ENCODE results near the gene ARHGAP1.
"Not testable (repeated sequence)": the region's sequence is repeated elsewhere in the genome, so short reads cannot be mapped to it uniquely, and the experiment has no call there.

Gene ARHGAP1

DNA sequence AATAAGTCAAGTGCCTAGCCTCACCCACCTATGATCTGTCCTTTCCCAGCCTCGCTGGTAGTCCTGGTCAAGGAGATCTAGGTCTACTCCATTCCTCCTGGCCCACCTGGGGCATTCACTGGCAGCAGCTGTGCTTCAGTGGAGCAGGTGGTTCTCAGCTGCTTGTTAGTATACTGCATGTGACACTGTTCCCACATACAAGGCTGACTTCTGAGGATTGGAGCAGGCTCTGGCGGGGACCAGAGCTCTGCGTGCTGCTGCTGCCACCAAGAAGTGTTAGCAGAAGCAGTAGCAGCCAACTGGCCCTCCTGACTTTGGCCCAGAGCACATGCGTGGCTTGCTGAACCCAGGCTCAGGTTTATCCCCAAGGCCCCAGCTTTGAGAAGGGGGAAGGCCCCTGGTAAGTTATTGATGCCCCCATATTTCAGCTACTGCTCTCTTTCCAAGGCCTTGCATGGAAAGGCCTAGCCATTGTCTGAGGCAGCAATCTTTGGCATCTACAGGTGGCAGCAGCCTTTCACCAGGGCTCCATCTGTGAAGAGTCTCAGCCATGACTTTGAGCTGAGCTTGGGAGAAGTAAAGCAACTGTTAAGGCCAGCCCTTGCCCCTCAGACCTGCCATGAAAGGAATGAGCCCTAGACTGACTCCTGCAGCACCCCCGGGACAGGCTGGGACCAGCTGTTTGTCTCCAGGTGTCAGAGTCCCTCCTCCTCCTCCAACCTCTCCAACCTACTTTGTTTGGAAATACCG, 26.5 kb downstream of the ARHGAP1 start:
- no peak for DNase-seq (ENCODE audit: low read depth)

DNA sequence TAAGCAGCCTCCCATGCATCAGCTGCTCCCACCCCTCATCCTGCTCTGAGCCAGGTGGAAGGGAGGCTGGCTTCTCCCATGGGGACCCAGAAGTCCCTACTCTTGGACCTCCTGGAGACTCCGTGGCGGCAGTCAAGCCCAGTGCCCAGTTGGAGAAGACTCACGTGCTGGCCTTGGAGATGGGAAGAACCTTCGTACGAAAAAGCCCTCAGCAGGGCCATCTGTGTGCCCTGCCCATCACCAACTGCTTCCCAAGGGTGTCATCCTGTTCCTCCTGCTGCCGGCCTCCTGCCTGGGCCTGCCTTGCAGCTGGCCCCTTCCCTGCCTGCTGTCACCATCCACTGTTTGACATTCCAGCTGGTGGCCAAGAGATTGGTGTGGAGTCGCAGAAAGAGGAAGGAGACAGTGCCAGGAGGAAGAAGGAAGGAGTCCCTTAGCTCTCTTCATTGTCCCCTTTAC, 28.0 kb downstream of the ARHGAP1 start:
- no peak for DNase-seq (ENCODE audit: low read depth)

DNA sequence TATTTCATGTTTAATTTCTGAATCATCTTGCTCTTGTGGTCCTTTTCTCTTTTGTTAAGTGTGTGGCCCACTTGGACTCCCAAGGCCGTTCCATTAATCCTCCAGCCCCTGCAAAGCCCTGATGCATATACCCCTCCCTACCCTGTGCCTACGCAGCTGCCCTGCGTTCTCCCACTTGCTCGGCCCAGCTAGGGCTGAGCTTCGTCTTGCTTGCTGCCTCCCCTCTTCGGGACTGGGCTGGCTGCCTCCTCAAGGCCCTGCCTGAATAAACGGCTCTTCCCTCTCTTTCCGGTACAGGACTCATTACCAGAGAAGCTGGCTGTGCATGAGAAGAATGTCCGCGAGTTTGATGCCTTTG, 28.5 kb downstream of the ARHGAP1 start:
- no peak for DNase-seq (ENCODE audit: low read depth)

DNA sequence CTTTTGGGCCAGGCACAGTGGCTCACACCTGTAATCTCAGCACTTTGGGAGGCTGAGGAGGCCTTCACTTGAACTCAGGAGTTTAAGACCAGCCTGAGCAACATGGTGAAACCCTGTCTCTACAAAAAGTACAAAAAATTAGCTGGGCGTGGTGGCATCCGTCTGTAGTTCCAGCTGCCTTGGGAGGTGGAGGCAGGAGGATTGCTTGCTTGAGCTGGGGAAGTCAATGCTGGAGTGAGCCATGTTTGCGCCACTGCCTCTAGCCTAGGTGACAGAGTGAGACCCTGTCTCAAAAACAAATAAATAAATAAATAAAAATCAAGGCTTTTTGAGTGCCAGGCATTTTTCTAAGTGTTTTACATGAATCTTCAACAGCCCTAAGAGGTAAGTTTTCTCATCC, 29.9 kb downstream of the ARHGAP1 start:
- not testable (repeated sequence) for DNase-seq (ENCODE audit: low read depth)

DNA sequence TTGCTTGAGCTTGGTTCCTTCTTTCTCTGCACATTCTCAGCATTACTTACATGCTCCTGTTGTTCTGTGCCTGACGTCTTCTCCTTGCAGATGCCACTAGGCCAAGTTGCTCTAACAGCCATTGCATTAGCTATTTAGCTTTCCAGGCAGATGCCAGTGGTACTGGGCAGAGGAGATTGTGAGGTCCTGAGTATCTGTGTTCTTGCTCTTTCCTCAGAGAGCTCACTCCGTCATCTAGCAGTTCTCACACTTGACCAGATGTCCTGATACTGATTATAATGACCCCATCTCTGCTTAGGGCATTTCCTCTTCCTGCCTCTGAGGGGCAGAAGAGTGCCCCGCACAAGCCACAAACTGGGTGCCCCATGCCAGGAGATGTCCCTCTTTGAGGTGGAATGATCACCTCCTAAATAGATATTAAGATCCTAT, 30.7 kb downstream of the ARHGAP1 start:
- no peak for DNase-seq (ENCODE audit: low read depth)

DNA sequence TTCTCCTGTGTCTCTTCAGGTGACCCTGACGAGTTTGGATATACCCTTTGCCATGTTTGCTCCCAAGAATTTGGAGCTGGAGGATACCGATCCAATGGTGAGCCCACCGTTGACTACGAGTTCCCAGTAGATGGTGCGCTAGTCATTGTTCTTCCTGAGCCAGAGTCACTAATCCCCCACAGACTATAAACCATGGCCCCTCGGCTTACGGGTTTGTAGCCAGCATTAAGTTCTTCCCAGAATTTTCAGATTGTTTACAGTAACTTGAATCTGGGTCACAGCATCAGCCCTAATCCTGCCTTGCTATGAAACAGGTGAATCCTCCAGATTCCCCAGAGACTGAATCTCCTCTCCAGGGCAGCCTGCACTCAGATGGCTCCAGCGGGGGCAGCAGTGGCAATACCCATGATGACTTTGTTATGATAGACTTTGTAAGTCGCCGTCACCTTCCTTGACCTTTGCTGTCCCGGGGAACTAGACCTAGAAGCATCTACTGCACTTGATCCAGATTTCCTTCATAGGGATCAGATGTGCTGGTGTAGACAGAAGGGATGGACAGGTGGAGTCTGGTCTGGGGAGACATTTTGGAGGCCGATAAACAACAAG, 31.8 kb downstream of the ARHGAP1 start:
- DNase-seq (ENCODE audit: low read depth), result no peak

DNA sequence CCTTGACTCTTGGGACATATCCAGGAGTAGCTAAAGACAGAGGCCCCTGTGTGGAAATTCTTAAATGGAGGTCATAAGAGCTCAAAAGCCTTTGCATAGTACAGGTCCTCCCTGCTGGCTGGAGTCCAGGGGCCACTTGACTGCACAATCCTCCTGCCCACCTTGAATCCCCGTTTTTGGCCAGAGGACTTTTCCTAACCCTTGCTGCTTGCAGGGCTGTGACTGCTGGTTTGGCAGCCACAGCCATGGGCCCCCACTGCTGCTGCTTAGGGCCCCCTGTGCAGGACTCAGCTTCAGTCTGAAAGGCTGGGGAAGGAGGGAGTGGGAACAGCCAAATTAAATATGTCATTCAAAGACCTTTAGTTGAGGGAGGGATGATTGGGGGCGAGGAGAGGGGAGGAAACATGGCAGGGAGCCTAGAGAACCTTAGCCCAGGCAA, 33.4 kb downstream of the ARHGAP1 start:
- no peak for DNase-seq (ENCODE audit: low read depth)

DNA sequence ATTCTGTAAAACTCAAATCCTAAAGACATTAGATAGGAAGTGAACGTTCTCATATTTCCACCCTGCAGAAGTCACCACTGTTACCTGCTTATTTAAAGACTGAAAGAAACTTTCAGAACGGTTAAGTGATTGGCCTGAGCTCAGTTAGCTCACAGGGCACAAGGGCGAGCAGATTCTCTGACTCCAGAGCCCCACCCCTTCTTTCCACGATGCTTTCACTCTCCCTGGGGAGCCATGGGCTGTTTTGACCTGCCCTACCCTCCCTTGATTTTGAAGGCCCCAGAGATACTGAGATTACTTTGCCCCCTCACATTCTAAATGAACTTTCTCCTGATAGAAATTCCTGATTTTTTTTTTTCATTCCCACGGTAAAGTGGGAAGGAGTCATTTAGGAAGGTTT, 33.9 kb downstream of the ARHGAP1 start:
- DNase-seq (ENCODE audit: low read depth), result no peak

DNA sequence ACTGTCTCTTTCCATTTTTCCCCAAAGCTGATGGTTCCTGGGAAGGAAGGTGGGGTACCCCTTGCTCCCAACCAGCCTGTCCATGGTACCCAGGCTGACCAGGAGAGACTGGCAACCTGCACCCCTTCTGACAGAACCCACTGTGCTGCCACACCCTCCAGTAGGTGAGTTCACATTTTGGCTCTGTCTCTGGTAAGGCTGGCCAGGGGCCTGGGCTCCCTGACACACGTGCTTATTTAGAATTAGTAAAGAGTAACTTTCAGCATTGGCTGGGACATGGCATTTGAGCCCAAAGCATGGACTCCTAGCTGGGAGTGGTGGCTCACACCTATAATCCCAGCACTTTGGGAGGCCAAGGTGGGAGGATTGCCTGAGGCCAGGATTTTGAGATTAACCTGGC, 35.1 kb downstream of the ARHGAP1 start:
- no peak for DNase-seq (ENCODE audit: low read depth)

DNA sequence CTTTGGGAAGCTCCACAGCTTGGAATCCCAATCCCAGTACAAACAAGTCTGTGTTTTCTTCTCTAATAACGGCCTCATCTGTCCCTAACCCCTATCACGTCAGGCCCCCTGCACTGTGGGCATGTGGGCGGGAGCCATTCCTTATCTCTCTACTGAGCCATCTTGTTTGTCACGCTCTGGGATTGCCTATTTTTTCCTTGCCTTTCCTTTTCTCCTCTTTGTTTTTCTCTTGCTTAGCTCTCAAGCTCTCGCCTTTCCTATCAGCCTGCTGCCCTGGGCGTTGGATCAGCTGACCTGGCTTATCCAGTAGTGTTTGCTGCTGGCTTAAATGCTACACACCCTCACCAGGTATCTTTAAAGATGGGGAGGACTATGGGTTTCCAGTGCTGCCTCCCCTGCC, 35.8 kb downstream of the ARHGAP1 start:
- no peak for DNase-seq (ENCODE audit: low read depth)

DNA sequence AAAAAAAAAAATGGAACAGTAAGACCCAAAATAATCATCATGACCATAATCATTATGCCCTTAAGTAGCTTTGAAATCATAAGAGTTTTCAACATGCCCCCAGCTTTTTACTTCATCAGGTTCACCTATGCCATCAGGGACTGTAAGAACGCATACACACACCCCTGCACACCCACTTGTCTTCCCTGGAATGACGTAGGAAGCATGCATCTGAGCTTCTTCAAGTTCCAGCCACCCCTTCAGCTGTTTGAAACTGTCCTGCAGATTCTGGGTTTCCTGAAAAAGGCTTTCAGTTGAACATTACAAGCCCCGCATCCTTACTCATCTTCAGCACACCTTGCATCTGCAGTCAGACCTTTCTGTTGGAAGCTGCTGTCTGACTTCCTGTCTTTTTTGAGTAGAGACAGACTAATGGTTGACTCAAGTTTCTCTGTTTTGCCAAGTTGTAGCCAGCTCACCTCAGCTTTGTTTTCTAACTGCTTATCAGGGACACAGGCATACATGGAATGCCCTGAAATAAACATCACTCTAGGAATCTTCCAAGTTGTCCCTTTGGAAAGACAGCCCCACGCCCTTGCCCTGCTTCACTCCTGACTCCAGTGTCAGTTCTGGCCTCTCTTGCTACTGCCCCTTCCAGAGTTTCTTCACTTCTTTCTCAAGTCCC, 37.0 kb downstream of the ARHGAP1 start:
- DNase-seq (ENCODE audit: low read depth), result no peak

DNA sequence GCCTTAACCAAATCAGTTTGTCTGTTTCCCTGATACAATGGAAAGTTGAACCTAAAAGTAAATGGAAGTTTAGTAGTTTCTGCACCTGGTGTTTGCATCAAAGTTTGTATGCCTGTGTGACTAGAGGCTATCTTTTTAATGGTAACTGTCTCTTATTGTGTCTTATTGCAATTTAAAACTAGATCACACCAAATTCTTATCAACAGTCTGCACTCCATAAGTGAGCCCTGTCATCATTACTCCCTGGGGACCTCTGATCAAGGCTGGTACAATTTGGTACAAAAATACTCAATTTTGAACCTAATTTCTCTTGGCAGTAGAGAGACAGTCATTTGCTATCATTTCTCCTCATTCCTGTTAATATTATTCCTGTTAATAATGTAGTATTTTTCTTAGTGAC, 38.1 kb downstream of the ARHGAP1 start:
- DNase-seq (ENCODE audit: low read depth), result no peak

DNA sequence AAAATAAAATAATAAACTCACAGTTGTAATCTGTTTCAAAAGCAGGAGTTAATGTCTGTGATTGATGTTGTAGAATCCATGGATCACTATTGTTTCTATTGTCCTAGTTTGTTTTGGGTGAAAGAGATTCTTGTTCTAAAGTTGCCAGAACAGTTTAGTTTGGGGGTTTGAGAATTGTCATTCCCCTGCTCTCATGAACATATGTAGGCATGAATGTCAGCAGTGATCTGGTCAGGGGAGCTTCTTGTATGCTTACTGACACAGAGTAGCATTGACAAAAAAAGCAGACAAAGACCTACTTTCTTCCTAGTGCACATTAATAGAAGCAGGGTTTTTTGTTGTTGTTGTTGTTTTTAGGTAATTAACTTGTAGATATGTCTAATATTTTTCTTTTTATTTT, 38.6 kb downstream of the ARHGAP1 start:
- DNase-seq (ENCODE audit: low read depth), result no peak

DNA sequence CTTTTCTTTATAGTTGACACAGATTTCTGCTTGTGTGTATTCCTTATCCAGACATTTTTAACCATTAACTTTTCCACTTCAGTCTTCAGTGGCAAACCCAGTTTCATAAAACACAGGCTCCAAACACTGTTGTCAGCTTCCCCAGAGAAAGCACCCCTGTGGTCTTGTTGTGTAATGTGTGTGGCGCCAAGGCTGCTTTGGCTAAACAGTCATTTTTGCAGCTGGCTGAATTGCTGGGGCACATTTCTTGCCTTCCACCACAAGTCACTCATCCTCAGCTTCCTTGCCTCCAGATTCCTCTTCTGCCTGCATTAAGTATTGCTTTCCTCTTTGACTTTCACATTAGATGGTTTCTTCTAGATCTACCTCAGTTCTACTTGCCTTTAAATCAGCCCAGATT, 40.5 kb downstream of the ARHGAP1 start:
- no peak for DNase-seq (ENCODE audit: low read depth)

DNA sequence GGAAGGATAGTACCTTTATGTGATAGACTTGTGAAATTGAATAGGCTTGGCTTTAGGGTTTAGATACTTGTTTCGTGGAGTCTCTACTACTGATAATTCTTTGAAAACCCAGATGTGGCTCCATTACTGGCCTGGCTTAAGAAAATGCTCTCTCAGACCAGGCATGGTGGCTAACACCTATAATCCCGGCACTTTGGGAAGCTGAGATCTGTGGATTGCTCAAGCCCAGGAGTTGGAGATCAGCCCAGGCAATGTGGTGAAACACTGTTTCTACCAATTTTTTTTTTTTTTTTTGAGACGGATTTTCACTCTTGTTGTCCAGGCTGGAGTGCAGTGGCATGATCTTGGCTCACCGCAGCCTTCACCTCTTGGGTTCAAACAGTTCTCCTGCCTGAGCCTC, 42.2 kb downstream of the ARHGAP1 start:
- DNase-seq (ENCODE audit: low read depth), result no peak

DNA sequence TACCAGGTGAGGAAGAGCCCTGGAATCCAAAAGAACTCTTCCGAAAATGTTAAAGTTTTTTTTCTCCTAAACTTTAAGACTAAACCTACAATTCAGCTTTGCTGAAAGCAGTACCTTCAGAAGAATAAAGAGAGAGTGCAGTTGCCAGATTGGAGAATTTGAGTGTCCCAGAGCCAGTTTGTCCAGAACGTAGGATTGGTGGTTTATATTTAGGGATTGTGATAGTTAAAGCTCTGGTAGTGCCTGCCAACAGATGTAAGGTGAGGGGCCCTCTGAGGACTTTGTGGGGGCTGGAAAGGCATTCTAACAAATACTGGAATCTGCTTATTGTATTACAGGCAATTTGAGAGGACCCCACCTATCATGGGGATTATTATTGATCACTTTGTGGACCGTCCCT, 43.2 kb downstream of the ARHGAP1 start:
- no peak for DNase-seq (ENCODE audit: low read depth)

DNA sequence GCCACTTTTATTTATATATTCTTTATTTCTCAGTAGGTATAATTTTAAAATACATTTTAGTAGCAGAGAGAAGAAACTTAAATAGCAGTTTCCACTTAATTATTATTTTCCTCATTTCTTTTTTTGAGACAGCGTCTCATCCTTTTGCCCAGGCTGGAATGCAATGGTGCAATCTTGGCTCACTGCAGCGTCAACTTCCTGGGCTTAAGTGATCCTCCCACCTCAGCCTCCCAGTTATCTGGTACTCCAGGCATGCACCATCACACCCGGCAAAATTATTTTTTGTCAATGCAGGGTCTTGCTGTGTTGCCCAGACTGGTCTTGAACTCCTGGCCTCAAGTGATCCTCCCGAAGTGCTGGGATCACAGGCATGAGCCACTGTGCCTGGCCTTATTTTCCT, 44.8 kb downstream of the ARHGAP1 start:
- no peak for DNase-seq (ENCODE audit: low read depth)

DNA sequence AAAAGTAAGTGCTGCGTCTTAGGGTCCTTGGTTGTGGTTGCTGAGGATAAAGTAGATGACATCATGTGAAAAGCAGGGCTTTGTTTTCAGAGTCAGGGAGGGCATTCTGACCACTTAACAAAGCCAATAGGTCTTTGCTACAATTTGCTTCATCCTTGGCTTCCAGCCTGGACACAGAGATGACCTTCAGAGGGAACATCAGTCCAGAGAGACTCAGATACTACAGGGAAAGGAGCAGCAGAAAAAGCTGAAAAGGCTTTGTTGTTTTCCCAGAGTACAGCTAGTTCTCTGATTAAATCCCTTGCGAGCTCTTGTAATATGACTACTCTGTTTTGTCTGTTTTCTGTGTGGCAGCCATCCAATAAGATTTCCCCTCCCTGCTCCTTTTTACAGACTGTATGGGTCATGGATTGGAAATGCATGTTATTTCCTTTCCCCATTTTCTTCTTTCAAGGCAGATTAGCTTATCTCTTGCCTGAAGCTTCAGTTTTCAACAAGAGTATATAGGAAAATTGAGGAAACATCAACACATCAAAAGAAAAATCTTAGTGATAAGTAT, 51.2 kb downstream of the ARHGAP1 start:
- no peak for DNase-seq (ENCODE audit: low read depth)

DNA sequence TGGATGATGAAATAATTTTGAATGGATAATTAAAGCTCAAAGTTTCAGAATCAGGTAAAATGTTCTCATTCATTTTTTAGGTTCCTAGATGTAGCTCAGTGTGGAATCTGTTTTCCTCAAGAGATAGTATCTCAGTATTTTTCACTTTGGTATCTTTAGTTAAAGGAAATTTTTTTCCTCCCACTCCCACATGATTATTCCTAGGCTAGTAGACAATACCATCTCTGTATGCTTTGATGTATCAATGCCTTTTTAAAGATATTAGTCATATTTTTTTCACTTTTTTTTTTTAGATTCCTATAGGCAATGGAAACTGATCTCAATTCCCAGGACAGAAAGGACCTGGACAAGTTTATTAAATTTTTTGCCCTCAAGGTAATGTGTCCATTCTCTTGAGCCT, 56.4 kb downstream of the ARHGAP1 start:
- no peak for DNase-seq (ENCODE audit: low read depth)

DNA sequence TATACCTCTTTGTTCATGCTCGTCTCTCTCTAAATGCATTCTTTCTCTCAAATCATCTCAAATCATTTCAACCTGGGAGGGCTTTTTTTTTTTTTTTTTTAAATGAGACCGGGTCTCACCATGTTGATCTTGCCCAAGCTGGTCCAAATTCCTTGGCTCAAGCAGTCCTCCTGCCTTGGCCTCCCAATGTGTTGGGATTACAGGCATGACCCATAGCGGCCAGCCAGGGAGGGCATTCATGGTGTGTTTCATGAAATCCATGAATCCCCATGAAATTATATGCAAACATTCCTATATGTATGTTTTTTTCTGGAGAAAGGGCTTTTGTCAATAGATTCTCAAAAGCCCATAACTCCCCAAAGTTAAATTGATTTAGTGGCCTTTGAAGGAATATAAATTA, 56.9 kb downstream of the ARHGAP1 start:
- no peak for DNase-seq (ENCODE audit: low read depth)

DNA sequence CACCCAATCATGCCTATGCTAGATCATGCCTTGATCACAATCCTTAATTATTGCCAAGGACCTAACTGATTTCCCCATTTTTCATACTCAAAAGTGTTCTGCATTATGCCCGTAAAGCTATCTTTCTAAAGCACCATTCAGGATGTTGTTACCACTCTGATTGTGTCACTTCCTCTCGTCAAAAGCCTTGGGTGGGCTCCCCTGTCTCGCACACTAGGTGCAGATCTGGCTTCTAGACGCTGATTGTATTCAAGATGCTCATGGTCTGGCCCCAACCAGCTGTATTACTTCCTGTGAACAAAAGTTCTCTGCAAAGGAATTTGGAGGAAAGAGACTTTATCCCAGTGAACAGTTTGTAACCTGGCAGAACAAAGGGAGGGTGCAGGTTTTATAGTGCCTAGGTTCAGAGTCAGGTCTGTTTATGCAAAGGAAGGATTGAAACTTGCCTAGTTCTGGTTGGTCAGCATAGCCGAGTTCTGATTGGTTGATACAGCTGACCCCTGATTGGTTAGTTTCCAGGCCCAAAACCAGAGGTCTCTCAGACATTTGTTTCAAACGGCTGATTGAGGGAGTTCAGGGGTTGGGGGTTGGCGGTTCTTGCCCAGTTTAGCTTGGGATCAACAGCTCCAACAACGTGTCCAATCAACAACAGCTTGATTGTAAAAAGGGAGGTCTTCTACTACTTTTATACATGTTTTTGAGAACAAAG, 57.6 kb downstream of the ARHGAP1 start:
- DNase-seq (ENCODE audit: low read depth), result no peak

DNA sequence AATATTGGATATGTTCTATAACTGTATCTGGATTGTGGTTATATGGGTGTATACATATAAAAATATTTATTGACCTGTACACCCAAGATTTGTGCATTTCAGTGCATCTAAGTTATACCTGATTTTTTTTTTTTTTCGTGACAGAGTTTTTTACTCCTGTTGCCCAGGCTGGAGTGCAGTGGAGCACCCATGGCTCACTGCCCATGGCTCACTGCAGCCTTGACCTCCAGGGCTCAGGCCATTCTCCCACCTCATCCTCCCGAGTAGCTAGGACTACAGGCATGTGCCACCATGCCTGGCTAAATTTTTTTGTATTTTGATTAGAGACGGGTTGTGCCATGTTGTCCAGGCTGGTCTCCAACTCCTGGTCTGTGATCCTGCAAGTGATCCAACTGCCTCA, 58.8 kb downstream of the ARHGAP1 start:
- DNase-seq (ENCODE audit: low read depth), result no peak

All from activated T-cell treated with anti-CD3 and anti-CD28 coated beads for 24 hours (primary cell).